Tibial nerve (tissue), 4 donors: ENCODE measurements around the gene PIK3AP1. TPM values are rescaled to one million over a fixed set of nuclear protein-coding genes. Genes with fewer than 3 reads are reported as not detected.

ENCODE experiments used
- DNase-seq, 2 donors: peaks; one replicate each; pipeline ENCODE4 v3.0.0-alpha.2; 2019; ENCODE audit warnings: low spot score in 2 of 2
- H3K27ac ChIP-seq, 4 donors: fragments of 200-600 bp; sonication (generic) in 3 of 4; one replicate each; pipeline ENCODE4 v1.5.1; 2017 to 2019; ENCODE audit warnings: mild to moderate bottlenecking in 1 of 4
- H3K27me3 ChIP-seq, 2 donors: fragments of 200-600 bp; sonication (generic) in 1 of 2; one replicate each; pipeline versions ENCODE4 v1.5.1 to v1.6.0; 2017 to 2019
- H3K36me3 ChIP-seq, 3 donors: fragments of 200-600 bp; sonication (generic); one replicate each; pipeline ENCODE4 v1.5.1; 2018 to 2019
- H3K4me1 ChIP-seq, 4 donors: fragments of 200-600 bp; sonication (generic) in 3 of 4; one replicate each; pipeline ENCODE4 v1.5.1; 2017 to 2019
- H3K4me3 ChIP-seq, 4 donors: fragments of 200-600 bp; sonication (generic) in 3 of 4; one replicate each; pipeline ENCODE4 v1.5.1; 2017 to 2019; ENCODE audit warnings: mild to moderate bottlenecking in 1 of 4, moderate library complexity in 1 of 4
- H3K9me3 ChIP-seq, 4 donors: fragments of 200-600 bp; sonication (generic) in 3 of 4; one replicate each; pipeline ENCODE4 v1.5.1; 2017 to 2019
- EP300 ChIP-seq, 2 donors: sonication (generic); formaldehyde crosslinking; IDR thresholded peaks; one replicate each; pipeline ENCODE4 v1.6.1; 2017; ENCODE audit warnings: antibody characterized with exemption in 2 of 2, mild to moderate bottlenecking in 1 of 2
- POLR2A ChIP-seq, 2 donors: fragments of 450-650 bp; IDR thresholded peaks; one replicate each; pipeline ENCODE4 v1.6.1; 2017; ENCODE audit warnings: antibody characterized with exemption in 2 of 2, mild to moderate bottlenecking in 2 of 2, moderate library complexity in 2 of 2
- WGBS, 2 donors: methylation state at CpG; one replicate each; pipeline ENCODE4 v1.1.5; 2018; 5-methylcytosine and 5-hydroxymethylcytosine counted together
- total RNA-seq, 4 donors: library from RNA; depleted of rRNA; stranded (reverse); fragments of >200 nt; gene quantifications; one replicate each; pipeline ENCODE4 v1.1.0, GENCODE V29; 2016
- TF ChIP-seq, protein P1 (sequence below), 5 experiments: fragments of 200-600 bp in 3 of 5; fragments of 450-650 bp in 2 of 5; sonication (generic) in 3 of 5; IDR thresholded peaks; one replicate each; pipeline ENCODE4 v1.5.1; 2016 to 2019; ENCODE audit warnings: antibody characterized with exemption in 5 of 5, mild to moderate bottlenecking in 3 of 5, moderate library complexity in 2 of 5

Gene PIK3AP1
- total RNA-seq, 4 donors from 2014 or later, result 7.1 to 21.3 (median 14.2) TPM

DNA sequence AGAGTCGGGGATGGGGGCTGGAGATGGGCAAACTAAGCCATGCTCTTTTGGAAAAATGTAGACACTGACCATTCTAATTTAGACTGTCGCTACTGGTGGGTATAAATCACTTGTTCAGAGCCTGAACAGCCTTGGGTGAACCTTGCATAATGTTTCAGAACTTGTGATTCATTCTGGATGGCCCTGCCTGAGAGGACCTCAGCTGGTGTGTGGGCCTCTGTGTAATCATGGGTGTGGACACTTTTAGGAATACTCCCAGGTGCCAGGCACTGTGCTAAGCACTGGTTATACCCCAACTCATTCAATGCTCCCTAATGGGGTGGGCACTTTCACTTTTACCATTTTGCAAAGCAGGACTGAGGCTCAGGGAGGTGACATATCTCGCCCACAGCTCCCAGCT, 106.7 kb downstream of the PIK3AP1 start:
- DNase-seq, result no peak
- H3K36me3 ChIP-seq, result no peaks in the 10 kb centered on the region
- H3K27ac ChIP-seq, result no peak overlapping the region
- H3K4me3 ChIP-seq, result no peak overlapping the region
- no peaks in the 10 kb centered on the region for H3K9me3 ChIP-seq
- TF ChIP-seq POLR2A (IDR thresholded peaks at IDR 0.05) (no peak), EP300 (IDR thresholded peaks at IDR 0.05) (no peak)
- TF ChIP-seq, protein P1, sequence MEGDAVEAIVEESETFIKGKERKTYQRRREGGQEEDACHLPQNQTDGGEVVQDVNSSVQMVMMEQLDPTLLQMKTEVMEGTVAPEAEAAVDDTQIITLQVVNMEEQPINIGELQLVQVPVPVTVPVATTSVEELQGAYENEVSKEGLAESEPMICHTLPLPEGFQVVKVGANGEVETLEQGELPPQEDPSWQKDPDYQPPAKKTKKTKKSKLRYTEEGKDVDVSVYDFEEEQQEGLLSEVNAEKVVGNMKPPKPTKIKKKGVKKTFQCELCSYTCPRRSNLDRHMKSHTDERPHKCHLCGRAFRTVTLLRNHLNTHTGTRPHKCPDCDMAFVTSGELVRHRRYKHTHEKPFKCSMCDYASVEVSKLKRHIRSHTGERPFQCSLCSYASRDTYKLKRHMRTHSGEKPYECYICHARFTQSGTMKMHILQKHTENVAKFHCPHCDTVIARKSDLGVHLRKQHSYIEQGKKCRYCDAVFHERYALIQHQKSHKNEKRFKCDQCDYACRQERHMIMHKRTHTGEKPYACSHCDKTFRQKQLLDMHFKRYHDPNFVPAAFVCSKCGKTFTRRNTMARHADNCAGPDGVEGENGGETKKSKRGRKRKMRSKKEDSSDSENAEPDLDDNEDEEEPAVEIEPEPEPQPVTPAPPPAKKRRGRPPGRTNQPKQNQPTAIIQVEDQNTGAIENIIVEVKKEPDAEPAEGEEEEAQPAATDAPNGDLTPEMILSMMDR (IDR thresholded peaks at IDR 0.05), result no peak
- 93 to 98% methylated on average over 3 of the region's 3 CpGs for WGBS, 2 donors
- H3K4me1 ChIP-seq, result peaks cover 0 to 5% (median 0%) of the 10 kb centered on the region in 4 donors
- no peaks in the 10 kb centered on the region for H3K27me3 ChIP-seq

DNA sequence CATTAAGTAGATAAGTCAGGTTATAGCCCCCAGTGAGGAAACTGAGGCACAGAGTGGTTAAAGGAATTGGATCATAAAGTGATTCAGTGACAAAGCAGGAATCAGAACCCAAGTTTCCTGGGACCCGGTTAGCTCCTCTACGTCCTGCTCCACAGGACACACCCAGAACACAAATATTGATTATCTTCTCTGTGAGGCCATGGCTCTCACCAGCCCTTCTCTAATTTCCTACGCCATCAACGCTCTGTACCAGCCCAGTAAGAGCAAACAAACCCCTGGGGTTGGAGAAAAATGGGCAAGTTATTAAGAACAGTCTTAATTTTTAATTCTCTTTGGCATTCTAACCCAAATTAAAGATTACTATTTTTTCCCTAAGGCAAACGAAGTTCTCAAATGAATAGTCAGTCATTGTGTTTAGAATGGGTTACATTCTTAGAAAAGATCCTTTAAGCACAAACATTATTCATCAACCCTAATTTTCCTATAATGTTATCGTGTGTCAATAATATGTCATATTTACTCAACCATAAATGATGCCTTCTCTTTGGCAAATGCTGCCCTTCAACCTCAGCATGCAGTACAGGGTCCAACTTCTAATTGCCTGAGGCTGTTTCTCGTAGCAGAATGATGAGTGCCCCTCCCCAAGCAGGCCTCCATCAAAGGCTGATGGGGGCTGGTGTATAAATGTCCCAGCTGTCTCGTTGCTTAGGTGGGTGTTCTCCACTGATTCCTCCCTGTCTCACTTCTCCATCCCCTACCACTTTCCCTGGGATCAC, 108.1 kb downstream of the PIK3AP1 start:
- Histone ChIP-seq H3K27me3 (no peaks in the 10 kb centered on the region), H3K36me3 (no peaks in the 10 kb centered on the region), H3K9me3 (no peaks in the 10 kb centered on the region), H3K4me3 (no peak overlapping the region), H3K4me1 (peaks cover 0 to 4% (median 0%) of the 10 kb centered on the region in 4 donors), H3K27ac (no peak overlapping the region)
- 71 to 78% methylated on average over 8 of the region's 8 CpGs for WGBS, 2 donors
- DNase-seq, result no peak
- no peak for TF ChIP-seq EP300 (IDR thresholded peaks at IDR 0.05)
- TF ChIP-seq, protein P1 (IDR thresholded peaks at IDR 0.05), result no peak

DNA sequence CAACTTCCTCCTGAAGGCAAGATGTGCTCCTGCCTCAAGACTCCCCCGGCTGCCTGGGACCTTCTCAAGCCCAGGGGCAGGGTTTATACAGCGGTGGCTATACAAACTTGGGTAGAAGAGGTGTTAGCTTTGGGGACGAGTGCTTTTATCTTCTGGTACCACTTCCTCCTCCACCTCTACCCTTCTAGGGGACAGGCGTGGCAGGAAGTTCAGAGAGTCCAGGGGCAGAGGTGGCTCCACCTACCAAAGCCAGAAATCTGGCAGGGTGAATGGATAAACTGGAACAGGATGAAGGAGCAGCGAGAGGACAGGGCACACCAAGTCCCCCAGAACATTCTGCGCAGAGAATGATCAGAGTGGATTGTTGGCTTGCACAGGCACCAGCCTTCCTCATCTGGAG, 109.5 kb downstream of the PIK3AP1 start:
- Histone ChIP-seq H3K4me3 (no peak overlapping the region), H3K27ac (peak overlapping the region in 1 of 4 donors; percentile 50), H3K4me1 (peaks cover 0 to 11% (median 0%) of the 10 kb centered on the region in 4 donors), H3K9me3 (no peaks in the 10 kb centered on the region), H3K27me3 (no peaks in the 10 kb centered on the region), H3K36me3 (no peaks in the 10 kb centered on the region)
- WGBS, 2 donors, result 70 to 75% methylated on average over 6 of the region's 6 CpGs
- DNase-seq, result no peak
- TF ChIP-seq POLR2A (IDR thresholded peaks at IDR 0.05) (no peak), EP300 (IDR thresholded peaks at IDR 0.05) (no peak)

DNA sequence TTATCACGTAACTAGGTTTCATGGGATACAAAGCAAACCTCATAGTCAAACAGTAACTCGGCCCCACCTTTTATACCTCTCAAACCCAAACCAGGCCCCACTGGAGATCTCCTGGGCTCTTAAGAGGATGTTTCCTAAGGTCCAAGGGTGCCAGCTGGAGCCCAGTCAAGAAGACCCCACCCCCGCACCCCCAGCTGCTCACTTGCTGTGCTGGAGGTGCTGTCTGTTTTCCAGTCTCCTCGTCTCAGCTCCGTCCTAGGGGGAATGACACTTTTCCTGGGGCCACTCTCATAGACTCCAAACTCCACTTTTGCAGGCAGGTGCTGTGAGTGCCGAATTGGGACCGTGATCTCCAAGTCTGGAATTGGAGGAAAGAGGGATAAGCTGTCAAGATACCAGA, 110.8 kb downstream of the PIK3AP1 start:
- 91 to 95% methylated on average over 7 of the region's 7 CpGs for WGBS, 2 donors
- no peak overlapping the region for H3K27ac ChIP-seq
- no peak overlapping the region for H3K4me3 ChIP-seq
- H3K27me3 ChIP-seq, result no peaks in the 10 kb centered on the region
- no peak for DNase-seq
- TF ChIP-seq EP300 (IDR thresholded peaks at IDR 0.05) (no peak), POLR2A (IDR thresholded peaks at IDR 0.05) (no peak)
- TF ChIP-seq, protein P1 (IDR thresholded peaks at IDR 0.05), result no peak
- no peaks in the 10 kb centered on the region for H3K9me3 ChIP-seq
- no peaks in the 10 kb centered on the region for H3K36me3 ChIP-seq
- H3K4me1 ChIP-seq, result peaks cover 0 to 11% (median 0%) of the 10 kb centered on the region in 4 donors

DNA sequence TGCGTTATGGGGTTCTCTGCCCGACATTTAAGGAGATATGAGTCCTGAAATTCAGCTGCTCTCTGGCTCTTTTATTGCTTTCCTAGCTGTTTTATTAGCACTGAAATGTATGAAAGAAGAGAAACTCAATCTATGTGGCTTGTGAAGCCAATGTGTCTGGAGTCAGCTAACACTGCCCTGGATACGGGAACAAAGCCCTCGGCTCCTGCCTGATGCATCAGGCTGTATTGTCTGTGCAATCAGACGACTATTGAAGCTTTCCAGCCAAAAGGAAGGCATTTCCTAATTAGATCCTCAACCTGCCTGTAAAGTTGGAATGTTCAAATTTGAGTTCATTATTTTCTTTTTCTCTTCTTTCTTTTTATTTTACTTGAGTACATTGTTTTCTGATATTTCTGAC, 111.5 kb downstream of the PIK3AP1 start:
- WGBS, 2 donors, result 58 to 70% methylated on average over 5 of the region's 5 CpGs
- no peak overlapping the region for H3K27ac ChIP-seq
- no peak for TF ChIP-seq POLR2A (IDR thresholded peaks at IDR 0.05)
- TF ChIP-seq, protein P1 (IDR thresholded peaks at IDR 0.05), result no peak
- TF ChIP-seq EP300 (IDR thresholded peaks at IDR 0.05), result no peak
- no peak overlapping the region for H3K4me3 ChIP-seq
- peaks cover 0 to 11% (median 0%) of the 10 kb centered on the region in 4 donors for H3K4me1 ChIP-seq
- no peak for DNase-seq
- H3K27me3 ChIP-seq, result no peaks in the 10 kb centered on the region
- no peaks in the 10 kb centered on the region for H3K9me3 ChIP-seq
- no peaks in the 10 kb centered on the region for H3K36me3 ChIP-seq
